ENCODE results near the gene WIPI1.

DNA sequence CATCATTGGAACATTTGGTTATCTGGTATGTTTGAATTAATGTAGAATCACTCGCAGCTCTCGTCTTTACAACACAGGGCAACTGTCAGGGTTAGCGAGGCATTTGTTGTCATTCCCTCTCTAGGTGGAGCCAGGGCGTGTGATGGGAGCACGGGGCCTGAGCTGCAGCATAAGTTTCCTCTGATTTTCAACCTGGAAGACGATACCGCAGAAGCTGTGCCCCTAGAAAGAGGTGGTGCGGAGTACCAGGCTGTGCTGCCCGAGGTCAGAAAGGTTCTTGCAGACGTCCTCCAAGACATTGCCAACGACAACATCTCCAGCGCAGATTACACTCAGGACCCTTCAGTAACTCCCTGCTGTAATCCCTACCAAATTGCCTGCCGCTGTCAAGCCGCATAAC, 37.2 kb downstream of the WIPI1 start:
- TF ChIP-seq, protein P1, sequence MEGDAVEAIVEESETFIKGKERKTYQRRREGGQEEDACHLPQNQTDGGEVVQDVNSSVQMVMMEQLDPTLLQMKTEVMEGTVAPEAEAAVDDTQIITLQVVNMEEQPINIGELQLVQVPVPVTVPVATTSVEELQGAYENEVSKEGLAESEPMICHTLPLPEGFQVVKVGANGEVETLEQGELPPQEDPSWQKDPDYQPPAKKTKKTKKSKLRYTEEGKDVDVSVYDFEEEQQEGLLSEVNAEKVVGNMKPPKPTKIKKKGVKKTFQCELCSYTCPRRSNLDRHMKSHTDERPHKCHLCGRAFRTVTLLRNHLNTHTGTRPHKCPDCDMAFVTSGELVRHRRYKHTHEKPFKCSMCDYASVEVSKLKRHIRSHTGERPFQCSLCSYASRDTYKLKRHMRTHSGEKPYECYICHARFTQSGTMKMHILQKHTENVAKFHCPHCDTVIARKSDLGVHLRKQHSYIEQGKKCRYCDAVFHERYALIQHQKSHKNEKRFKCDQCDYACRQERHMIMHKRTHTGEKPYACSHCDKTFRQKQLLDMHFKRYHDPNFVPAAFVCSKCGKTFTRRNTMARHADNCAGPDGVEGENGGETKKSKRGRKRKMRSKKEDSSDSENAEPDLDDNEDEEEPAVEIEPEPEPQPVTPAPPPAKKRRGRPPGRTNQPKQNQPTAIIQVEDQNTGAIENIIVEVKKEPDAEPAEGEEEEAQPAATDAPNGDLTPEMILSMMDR (conservative IDR thresholded peaks at IDR 0.05; ENCODE audit: low read depth, low read length), result no peak
- no peak for TF ChIP-seq EZH2 (IDR thresholded peaks at IDR 0.05; ENCODE audit: borderline replicate concordance, low read depth, low read length, poor library complexity, severe bottlenecking)

Measured in A673 (cell line).